ENCODE measurements around the gene ETNK2.
"Not testable (repeated sequence)": the region's sequence is repeated elsewhere in the genome, so short reads cannot be mapped to it uniquely, and the experiment has no call there.

Gene ETNK2

GRCh38 chr1:204105131-204105515, 46.7 kb downstream of the ETNK2 start:
- no peak for DNase-seq (ENCODE audit: low read depth, low spot score)
- Histone ChIP-seq H3K9me3 (ENCODE audit: low read depth, low read length) (no peaks in the 10 kb centered on the region), H3K36me3 (ENCODE audit: insufficient read depth, low read length) (no peaks in the 10 kb centered on the region), H3K4me3 (no peak overlapping the region), H3K9ac (ENCODE audit: insufficient read length) (no peak overlapping the region), H3K27ac (no peak overlapping the region)
- TF ChIP-seq FOXP2 (optimal IDR thresholded peaks at IDR 0.05; ENCODE audit: control extremely low read depth, extremely low read length, insufficient read depth) (no peak), POLR2AphosphoS5 (IDR thresholded peaks at IDR 0.05; ENCODE audit: borderline replicate concordance, low read depth, low read length) (no peak), EZH2 (IDR thresholded peaks at IDR 0.05) (no peak)

GRCh38 chr1:204104331-204105130, 47.3 kb downstream of the ETNK2 start:
- no peak overlapping the region for H3K9ac ChIP-seq (ENCODE audit: insufficient read length)
- no peak for DNase-seq (ENCODE audit: low read depth, low spot score)
- no peak overlapping the region for H3K4me3 ChIP-seq
- TF ChIP-seq POLR2AphosphoS5 (IDR thresholded peaks at IDR 0.05; ENCODE audit: borderline replicate concordance, low read depth, low read length) (no peak), FOXP2 (optimal IDR thresholded peaks at IDR 0.05; ENCODE audit: control extremely low read depth, extremely low read length, insufficient read depth) (no peak)
- no peaks in the 10 kb centered on the region for H3K9me3 ChIP-seq (ENCODE audit: low read depth, low read length)
- no peak overlapping the region for H3K27ac ChIP-seq
- no peaks in the 10 kb centered on the region for H3K36me3 ChIP-seq (ENCODE audit: insufficient read depth, low read length)

GRCh38 chr1:204103431-204103741, 48.5 kb downstream of the ETNK2 start:
- DNase-seq (ENCODE audit: low read depth, low spot score) = no peak
- no peaks in the 10 kb centered on the region for H3K36me3 ChIP-seq (ENCODE audit: insufficient read depth, low read length)
- H3K9me3 ChIP-seq (ENCODE audit: low read depth, low read length) = no peaks in the 10 kb centered on the region
- no peak overlapping the region for H3K4me3 ChIP-seq
- H3K27ac ChIP-seq = no peak overlapping the region
- no peak overlapping the region for H3K9ac ChIP-seq (ENCODE audit: insufficient read length)
- no peak for TF ChIP-seq EZH2 (IDR thresholded peaks at IDR 0.05)

GRCh38 chr1:204102739-204103430, 49.0 kb downstream of the ETNK2 start:
- Histone ChIP-seq H3K4me3 (no peak overlapping the region), H3K36me3 (ENCODE audit: insufficient read depth, low read length) (no peaks in the 10 kb centered on the region), H3K27ac (no peak overlapping the region), H3K9ac (ENCODE audit: insufficient read length) (no peak overlapping the region), H3K9me3 (ENCODE audit: low read depth, low read length) (no peaks in the 10 kb centered on the region)
- no peak for TF ChIP-seq EZH2 (IDR thresholded peaks at IDR 0.05)
- TF ChIP-seq FOXP2 (optimal IDR thresholded peaks at IDR 0.05; ENCODE audit: control extremely low read depth, extremely low read length, insufficient read depth) = no peak
- TF ChIP-seq POLR2AphosphoS5 (IDR thresholded peaks at IDR 0.05; ENCODE audit: borderline replicate concordance, low read depth, low read length) = no peak
- no peak for DNase-seq (ENCODE audit: low read depth, low spot score)

GRCh38 chr1:204102029-204102611, 49.7 kb downstream of the ETNK2 start:
- Histone ChIP-seq H3K27ac (no peak overlapping the region), H3K4me3 (no peak overlapping the region)

GRCh38 chr1:204099754-204100153, 52.1 kb downstream of the ETNK2 start:
- not testable (repeated sequence) for H3K9me3 ChIP-seq (ENCODE audit: low read depth, low read length); H3K4me3 ChIP-seq; H3K27ac ChIP-seq; H3K9ac ChIP-seq (ENCODE audit: insufficient read length); H3K36me3 ChIP-seq (ENCODE audit: insufficient read depth, low read length); DNase-seq (ENCODE audit: low read depth, low spot score)

More at GRCh38 chr1:204102029-204102611, 49.7 kb downstream of the ETNK2 start:
- no peaks in the 10 kb centered on the region for H3K36me3 ChIP-seq (ENCODE audit: insufficient read depth, low read length)
- DNase-seq (ENCODE audit: low read depth, low spot score) = no peak
- H3K9ac ChIP-seq (ENCODE audit: insufficient read length) = no peak overlapping the region
- TF ChIP-seq POLR2AphosphoS5 (IDR thresholded peaks at IDR 0.05; ENCODE audit: borderline replicate concordance, low read depth, low read length) = no peak
- no peak for TF ChIP-seq EZH2 (IDR thresholded peaks at IDR 0.05)
- TF ChIP-seq FOXP2 (optimal IDR thresholded peaks at IDR 0.05; ENCODE audit: control extremely low read depth, extremely low read length, insufficient read depth) = no peak
- H3K9me3 ChIP-seq (ENCODE audit: low read depth, low read length) = no peaks in the 10 kb centered on the region

GRCh38 chr1:204098683-204099082, 53.2 kb downstream of the ETNK2 start:
- TF ChIP-seq EZH2 (IDR thresholded peaks at IDR 0.05) = no peak
- no peak for TF ChIP-seq POLR2AphosphoS5 (IDR thresholded peaks at IDR 0.05; ENCODE audit: borderline replicate concordance, low read depth, low read length)
- no peak for TF ChIP-seq FOXP2 (optimal IDR thresholded peaks at IDR 0.05; ENCODE audit: control extremely low read depth, extremely low read length, insufficient read depth)

GRCh38 chr1:204096931-204097330, 54.9 kb downstream of the ETNK2 start:
- H3K36me3 ChIP-seq (ENCODE audit: insufficient read depth, low read length) = no peaks in the 10 kb centered on the region
- no peak for TF ChIP-seq POLR2AphosphoS5 (IDR thresholded peaks at IDR 0.05; ENCODE audit: borderline replicate concordance, low read depth, low read length)
- TF ChIP-seq EZH2 (IDR thresholded peaks at IDR 0.05) = no peak
- no peak for TF ChIP-seq FOXP2 (optimal IDR thresholded peaks at IDR 0.05; ENCODE audit: control extremely low read depth, extremely low read length, insufficient read depth)
- no peak overlapping the region for H3K9ac ChIP-seq (ENCODE audit: insufficient read length)
- DNase-seq (ENCODE audit: low read depth, low spot score) = no peak
- no peaks in the 10 kb centered on the region for H3K9me3 ChIP-seq (ENCODE audit: low read depth, low read length)
- no peak overlapping the region for H3K27ac ChIP-seq
- H3K4me3 ChIP-seq = no peak overlapping the region

More at GRCh38 chr1:204098683-204099082, 53.2 kb downstream of the ETNK2 start:
- no peak overlapping the region for H3K27ac ChIP-seq
- DNase-seq (ENCODE audit: low read depth, low spot score) = no peak
- no peak overlapping the region for H3K9ac ChIP-seq (ENCODE audit: insufficient read length)
- H3K36me3 ChIP-seq (ENCODE audit: insufficient read depth, low read length) = no peaks in the 10 kb centered on the region
- no peaks in the 10 kb centered on the region for H3K9me3 ChIP-seq (ENCODE audit: low read depth, low read length)
- H3K4me3 ChIP-seq = no peak overlapping the region
